CD1c-positive myeloid dendritic cell (primary cell): ENCODE measurements around the gene PEAR1.
"Not testable (repeated sequence)": the region's sequence is repeated elsewhere in the genome, so short reads cannot be mapped to it uniquely, and the experiment has no call there.

Experiments used
- DNase-seq: peaks from one replicate; pipeline ENCODE4 v3.0.0-alpha.2; 2016; ENCODE audit errors: extremely low spot score

The PEAR1 gene

GRCh38 chr1:156920233-156921052 lies 26.9 kb downstream of the PEAR1 start, which contains the start of gene LRRC71:
Gene LRRC71 (plus strand): TSS chr1:156920632. CDS start chr1:156920804, 172 bp downstream.
- peak; percentile 90 for DNase-seq

- DNase-seq: no peak
These were observed 27.6 kb downstream of the PEAR1 start for GRCh38 chr1:156921053-156921529.

GRCh38 chr1:156922986-156923669 lies 29.6 kb downstream of the PEAR1 start:
- no peak for DNase-seq

- peak; percentile 2 for DNase-seq
These were observed 30.4 kb downstream of the PEAR1 start for GRCh38 chr1:156923670-156924477.

- DNase-seq: no peak
These were observed 31.1 kb downstream of the PEAR1 start for GRCh38 chr1:156924478-156925153.

GRCh38 chr1:156925154-156926010 lies 31.9 kb downstream of the PEAR1 start:
- no peak for DNase-seq

GRCh38 chr1:156926175-156926574 lies 32.7 kb downstream of the PEAR1 start:
- DNase-seq: peak; percentile 35

- not testable (repeated sequence) for DNase-seq
These were observed 33.2 kb downstream of the PEAR1 start for GRCh38 chr1:156926695-156927094.

GRCh38 chr1:156927215-156928042 lies 33.9 kb downstream of the PEAR1 start:
- DNase-seq: peak; percentile 73

GRCh38 chr1:156928043-156928602 lies 34.6 kb downstream of the PEAR1 start:
- no peak for DNase-seq

- DNase-seq: no peak
These were observed 36.2 kb downstream of the PEAR1 start for GRCh38 chr1:156929596-156930238.

GRCh38 chr1:156930483-156930882 lies 37.0 kb downstream of the PEAR1 start:
- DNase-seq: no peak

- DNase-seq: no peak
These were observed 37.9 kb downstream of the PEAR1 start for GRCh38 chr1:156931211-156931952.

- no peak for DNase-seq
These were observed 38.6 kb downstream of the PEAR1 start for GRCh38 chr1:156931974-156932710.

GRCh38 chr1:156933136-156933535 lies 39.6 kb downstream of the PEAR1 start:
- no peak for DNase-seq

GRCh38 chr1:156935505-156936128 lies 42.1 kb downstream of the PEAR1 start:
- DNase-seq: no peak

GRCh38 chr1:156936191-156936590 lies 42.7 kb downstream of the PEAR1 start:
- no peak for DNase-seq
